ENCODE data around the gene FLNC.

DNA sequence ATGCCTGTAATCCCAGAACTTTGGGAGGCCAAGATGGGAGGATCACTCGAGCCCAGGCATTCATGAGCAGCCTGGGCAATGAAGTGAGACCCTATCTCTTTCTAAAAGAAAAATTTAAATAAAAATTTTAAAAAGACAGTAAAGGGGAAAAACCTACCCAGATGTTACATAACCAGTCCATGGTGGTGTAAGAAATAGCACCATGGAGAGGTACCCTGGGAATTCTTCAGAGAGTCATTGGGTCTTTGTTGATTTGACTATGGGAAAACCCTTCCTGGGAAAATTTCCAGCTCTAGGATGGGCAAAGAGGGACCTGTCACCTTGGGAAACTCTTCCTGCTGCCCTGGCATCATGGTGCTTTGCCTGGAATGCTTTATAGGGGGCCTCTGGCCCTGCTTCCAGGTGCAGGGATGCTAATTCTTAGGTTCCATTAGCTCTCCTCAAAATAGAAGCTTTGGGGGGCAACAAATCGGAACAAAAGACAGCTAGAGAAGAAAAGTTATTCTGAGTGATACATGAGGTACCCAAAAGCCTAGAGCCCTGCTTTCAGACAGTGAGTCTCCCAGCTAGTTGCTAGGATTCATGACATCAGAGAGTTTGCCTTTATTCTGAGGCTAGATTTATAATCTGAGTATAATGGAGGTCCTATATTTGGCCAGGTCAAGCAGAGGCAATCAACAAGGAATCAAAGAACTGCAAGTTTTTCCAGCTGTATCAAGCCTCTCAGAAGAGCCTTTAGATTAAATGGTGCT, 28.4 kb upstream of the FLNC start:
- TF ChIP-seq PTTG1 (tag; IDR thresholded peaks at IDR 0.05; ENCODE audit: low read depth): no peak
- no peak for TF ChIP-seq FOS (IDR thresholded peaks at IDR 0.05; ENCODE audit: extremely low read depth, insufficient read length)
- TF ChIP-seq, protein P1, sequence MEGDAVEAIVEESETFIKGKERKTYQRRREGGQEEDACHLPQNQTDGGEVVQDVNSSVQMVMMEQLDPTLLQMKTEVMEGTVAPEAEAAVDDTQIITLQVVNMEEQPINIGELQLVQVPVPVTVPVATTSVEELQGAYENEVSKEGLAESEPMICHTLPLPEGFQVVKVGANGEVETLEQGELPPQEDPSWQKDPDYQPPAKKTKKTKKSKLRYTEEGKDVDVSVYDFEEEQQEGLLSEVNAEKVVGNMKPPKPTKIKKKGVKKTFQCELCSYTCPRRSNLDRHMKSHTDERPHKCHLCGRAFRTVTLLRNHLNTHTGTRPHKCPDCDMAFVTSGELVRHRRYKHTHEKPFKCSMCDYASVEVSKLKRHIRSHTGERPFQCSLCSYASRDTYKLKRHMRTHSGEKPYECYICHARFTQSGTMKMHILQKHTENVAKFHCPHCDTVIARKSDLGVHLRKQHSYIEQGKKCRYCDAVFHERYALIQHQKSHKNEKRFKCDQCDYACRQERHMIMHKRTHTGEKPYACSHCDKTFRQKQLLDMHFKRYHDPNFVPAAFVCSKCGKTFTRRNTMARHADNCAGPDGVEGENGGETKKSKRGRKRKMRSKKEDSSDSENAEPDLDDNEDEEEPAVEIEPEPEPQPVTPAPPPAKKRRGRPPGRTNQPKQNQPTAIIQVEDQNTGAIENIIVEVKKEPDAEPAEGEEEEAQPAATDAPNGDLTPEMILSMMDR (IDR thresholded peaks at IDR 0.05 in 2 of 3, conservative IDR thresholded peaks at IDR 0.05 in 1 of 3; ENCODE audit: insufficient read depth in 2 of 3, low read depth in 1 of 3, low read length in 3 of 3): no peak
- no peak for TF ChIP-seq TBP (optimal IDR thresholded peaks at IDR 0.05; ENCODE audit: low read depth, low read length)
- TF ChIP-seq, protein P2, sequence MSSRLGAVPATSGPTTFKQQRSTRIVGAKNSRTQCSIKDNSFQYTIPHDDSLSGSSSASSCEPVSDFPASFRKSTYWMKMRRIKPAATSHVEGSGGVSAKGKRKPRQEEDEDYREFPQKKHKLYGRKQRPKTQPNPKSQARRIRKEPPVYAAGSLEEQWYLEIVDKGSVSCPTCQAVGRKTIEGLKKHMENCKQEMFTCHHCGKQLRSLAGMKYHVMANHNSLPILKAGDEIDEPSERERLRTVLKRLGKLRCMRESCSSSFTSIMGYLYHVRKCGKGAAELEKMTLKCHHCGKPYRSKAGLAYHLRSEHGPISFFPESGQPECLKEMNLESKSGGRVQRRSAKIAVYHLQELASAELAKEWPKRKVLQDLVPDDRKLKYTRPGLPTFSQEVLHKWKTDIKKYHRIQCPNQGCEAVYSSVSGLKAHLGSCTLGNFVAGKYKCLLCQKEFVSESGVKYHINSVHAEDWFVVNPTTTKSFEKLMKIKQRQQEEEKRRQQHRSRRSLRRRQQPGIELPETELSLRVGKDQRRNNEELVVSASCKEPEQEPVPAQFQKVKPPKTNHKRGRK (tag; IDR thresholded peaks at IDR 0.05): no peak
- TF ChIP-seq SAFB (IDR thresholded peaks at IDR 0.05; ENCODE audit: borderline replicate concordance, low read depth, low read length): no peak
- no peak for TF ChIP-seq NFE2 (IDR thresholded peaks at IDR 0.05; ENCODE audit: low read depth)
- TF ChIP-seq, protein P3, sequence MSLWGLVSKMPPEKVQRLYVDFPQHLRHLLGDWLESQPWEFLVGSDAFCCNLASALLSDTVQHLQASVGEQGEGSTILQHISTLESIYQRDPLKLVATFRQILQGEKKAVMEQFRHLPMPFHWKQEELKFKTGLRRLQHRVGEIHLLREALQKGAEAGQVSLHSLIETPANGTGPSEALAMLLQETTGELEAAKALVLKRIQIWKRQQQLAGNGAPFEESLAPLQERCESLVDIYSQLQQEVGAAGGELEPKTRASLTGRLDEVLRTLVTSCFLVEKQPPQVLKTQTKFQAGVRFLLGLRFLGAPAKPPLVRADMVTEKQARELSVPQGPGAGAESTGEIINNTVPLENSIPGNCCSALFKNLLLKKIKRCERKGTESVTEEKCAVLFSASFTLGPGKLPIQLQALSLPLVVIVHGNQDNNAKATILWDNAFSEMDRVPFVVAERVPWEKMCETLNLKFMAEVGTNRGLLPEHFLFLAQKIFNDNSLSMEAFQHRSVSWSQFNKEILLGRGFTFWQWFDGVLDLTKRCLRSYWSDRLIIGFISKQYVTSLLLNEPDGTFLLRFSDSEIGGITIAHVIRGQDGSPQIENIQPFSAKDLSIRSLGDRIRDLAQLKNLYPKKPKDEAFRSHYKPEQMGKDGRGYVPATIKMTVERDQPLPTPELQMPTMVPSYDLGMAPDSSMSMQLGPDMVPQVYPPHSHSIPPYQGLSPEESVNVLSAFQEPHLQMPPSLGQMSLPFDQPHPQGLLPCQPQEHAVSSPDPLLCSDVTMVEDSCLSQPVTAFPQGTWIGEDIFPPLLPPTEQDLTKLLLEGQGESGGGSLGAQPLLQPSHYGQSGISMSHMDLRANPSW (CRISPR knock-in tag; IDR thresholded peaks at IDR 0.05): no peak
